Ascending aorta (tissue), 2 donors: Measurements from ENCODE around the gene CIBAR2. TPM values are rescaled to one million over a fixed set of nuclear protein-coding genes. Genes with fewer than 3 reads are reported as not detected.
"Not testable (repeated sequence)": the region's sequence is repeated elsewhere in the genome, so short reads cannot be mapped to it uniquely, and the experiment has no call there.

Experiments
- DNase-seq, 2 donors: peaks; one replicate each; pipeline ENCODE4 v3.0.0-alpha.2; 2019; ENCODE audit warnings: low spot score in 2 of 2
- H3K27ac ChIP-seq, 2 donors: fragments of 200-600 bp; sonication (generic); one replicate each; pipeline ENCODE4 v1.5.1; 2016 to 2017; ENCODE audit warnings: mild to moderate bottlenecking in 1 of 2
- H3K27me3 ChIP-seq: fragments of 200-600 bp; sonication (generic); one replicate; pipeline ENCODE4 v1.5.1; 2017
- H3K36me3 ChIP-seq, 2 donors: fragments of 200-600 bp; sonication (generic); one replicate each; pipeline ENCODE4 v1.5.1; 2016
- H3K4me1 ChIP-seq, 2 donors: fragments of 200-600 bp; sonication (generic); one replicate each; pipeline ENCODE4 v1.5.1; 2016 to 2017; ENCODE audit warnings: mild to moderate bottlenecking in 1 of 2
- H3K4me3 ChIP-seq, 2 donors: fragments of 200-600 bp; sonication (generic); one replicate each; pipeline ENCODE4 v1.5.1; 2016 to 2017; ENCODE audit warnings: mild to moderate bottlenecking in 1 of 2
- H3K9me3 ChIP-seq, 2 donors: fragments of 200-600 bp; sonication (generic); one replicate each; pipeline ENCODE4 v1.5.1; 2016
- CTCF ChIP-seq, 3 experiments: fragments of 200-600 bp in 2 of 3; fragments of 450-650 bp in 1 of 3; sonication (generic) in 2 of 3; IDR thresholded peaks; one replicate each; pipeline ENCODE4 v1.5.1; 2016 to 2019; ENCODE audit warnings: antibody characterized with exemption in 3 of 3, mild to moderate bottlenecking in 1 of 3, moderate library complexity in 1 of 3
- intact Hi-C: fragments of 100-400 bp; cut with DNase I; formaldehyde crosslinking; loops from one replicate; pipeline ENCODE4 v1.15.1; 2023
- total RNA-seq: library from RNA; depleted of rRNA; stranded (reverse); fragments of >200 nt; gene quantifications from one replicate; pipeline ENCODE4 v1.1.0, GENCODE V29; 2016

The CIBAR2 gene
- total RNA-seq, 1 donor from 2014 or later, result not detected

- Histone ChIP-seq H3K4me1 (peaks cover 0 to 8% of the 10 kb centered on the region in 2 donors), H3K9me3 (no peaks in the 10 kb centered on the region), H3K27ac (peak overlapping the region; percentile 23 to 40), H3K36me3 (no peaks in the 10 kb centered on the region), H3K27me3 (no peaks in the 10 kb centered on the region), H3K4me3 (peak overlapping the region; percentile 22 to 37)
- TF ChIP-seq CTCF (IDR thresholded peaks at IDR 0.05), result no peak
- intact Hi-C loops, result no loop called here
- no peak for DNase-seq
Measured at GRCh38 chr16:85054948-85055492, 57.3 kb downstream of the CIBAR2 start.

- intact Hi-C loops, H3K36me3 ChIP-seq, H3K4me3 ChIP-seq: not testable (repeated sequence)
Measured at GRCh38 chr16:85054321-85054720, 58.0 kb downstream of the CIBAR2 start.

GRCh38 chr16:85052536-85052935 lies 59.7 kb downstream of the CIBAR2 start:
- Histone ChIP-seq H3K4me3 (no peak overlapping the region), H3K4me1 (peaks cover 0 to 8% of the 10 kb centered on the region in 2 donors), H3K9me3 (no peaks in the 10 kb centered on the region), H3K27me3 (no peaks in the 10 kb centered on the region), H3K27ac (no peak overlapping the region), H3K36me3 (no peaks in the 10 kb centered on the region)
- intact Hi-C loops, result no loop called here
- DNase-seq, result no peak
- TF ChIP-seq CTCF (IDR thresholded peaks at IDR 0.05), result no peak

More at GRCh38 chr16:85054321-85054720, 58.0 kb downstream of the CIBAR2 start:
- H3K4me1 ChIP-seq, DNase-seq, H3K27me3 ChIP-seq, H3K9me3 ChIP-seq: not testable (repeated sequence)
- peak overlapping the region in 1 of 2 donors; percentile 40 for H3K27ac ChIP-seq

GRCh38 chr16:85051683-85052082 lies 60.6 kb downstream of the CIBAR2 start:
- Histone ChIP-seq H3K27ac (no peak overlapping the region), H3K27me3 (no peaks in the 10 kb centered on the region), H3K4me1 (peaks cover 0 to 8% of the 10 kb centered on the region in 2 donors), H3K9me3 (no peaks in the 10 kb centered on the region), H3K4me3 (no peak overlapping the region), H3K36me3 (no peaks in the 10 kb centered on the region)
- intact Hi-C loops, result no loop called here
- no peak for DNase-seq
- no peak for TF ChIP-seq CTCF (IDR thresholded peaks at IDR 0.05)

- H3K36me3 ChIP-seq, result no peaks in the 10 kb centered on the region
- DNase-seq, result no peak
- H3K4me1 ChIP-seq, result peaks cover 0 to 7% of the 10 kb centered on the region in 2 donors
- no peak overlapping the region for H3K4me3 ChIP-seq
- no peak for TF ChIP-seq CTCF (IDR thresholded peaks at IDR 0.05)
- H3K27ac ChIP-seq, result no peak overlapping the region
- no peaks in the 10 kb centered on the region for H3K9me3 ChIP-seq
- intact Hi-C loops, result no loop called here
- no peaks in the 10 kb centered on the region for H3K27me3 ChIP-seq
Measured at GRCh38 chr16:85051067-85051581, 61.1 kb downstream of the CIBAR2 start.

- H3K27me3 ChIP-seq, result no peaks in the 10 kb centered on the region
- H3K4me1 ChIP-seq, result peaks cover 0 to 3% of the 10 kb centered on the region in 2 donors
- no peak overlapping the region for H3K27ac ChIP-seq
- no peaks in the 10 kb centered on the region for H3K9me3 ChIP-seq
- DNase-seq, result no peak
- H3K4me3 ChIP-seq, result no peak overlapping the region
- no peak for TF ChIP-seq CTCF (IDR thresholded peaks at IDR 0.05)
- H3K36me3 ChIP-seq, result no peaks in the 10 kb centered on the region
- intact Hi-C loops, result no loop called here
Measured at GRCh38 chr16:85049706-85050305, 62.5 kb downstream of the CIBAR2 start.
